Activated B cell treated with CpG ODN at 0.5 μM for 24 hours (primary cell): ENCODE results near the gene PXMP2. TPM values are rescaled to one million over a fixed set of nuclear protein-coding genes. Genes with fewer than 3 reads are reported as not detected.

Experiments used
- ATAC-seq: fragments of 200-7000 bp; cut with Tn5 transposase; one replicate; pipeline ENCODE4 v1.10.0; 2021; ENCODE audit warnings: low read depth, mild to moderate bottlenecking, moderate library complexity
- CTCF ChIA-PET: fragments of 350-600 bp; sonication (Branson Sonifier 250); formaldehyde crosslinking; loops from one replicate; lab custom pipeline; 2021; ENCODE audit warnings: antibody characterized with exemption; lab: Charles Lee
- POLR2A ChIA-PET: fragments of 350-600 bp; sonication (Branson Sonifier 250); formaldehyde crosslinking; loops from one replicate; lab custom pipeline; 2021; ENCODE audit warnings: antibody characterized with exemption; lab: Charles Lee
- DNase-seq: peaks from one replicate; pipeline ENCODE4 v3.0.0; 2022
- H3K27ac Mint-ChIP-seq: one replicate; pipeline ENCODE4 v1.8.0; 2020; ENCODE audit warnings: mixed read lengths
- H3K27me3 Mint-ChIP-seq: one replicate; pipeline ENCODE4 v1.8.0; 2021; ENCODE audit warnings: mixed read lengths
- H3K36me3 Mint-ChIP-seq: one replicate; pipeline ENCODE4 v1.8.0; 2021; ENCODE audit warnings: low read depth, mixed read lengths
- H3K4me1 Mint-ChIP-seq: one replicate; pipeline ENCODE4 v1.8.0; 2021; ENCODE audit warnings: mixed read lengths
- H3K4me3 Mint-ChIP-seq: one replicate; pipeline ENCODE4 v1.8.0; 2020; ENCODE audit warnings: mild to moderate bottlenecking, mixed read lengths
- H3K9me3 Mint-ChIP-seq: one replicate; pipeline ENCODE4 v1.8.0; 2020; ENCODE audit warnings: mixed read lengths
- CTCF ChIP-seq: fragments of 200-600 bp; IDR thresholded peaks from one replicate; pipeline ENCODE4 v1.8.0; 2022; ENCODE audit warnings: antibody characterized with exemption, mild to moderate bottlenecking
- intact Hi-C: fragments of 100-400 bp; cut with micrococcal nuclease; formaldehyde crosslinking; loops from one replicate; pipeline ENCODE4 v1.15.1; 2024
- total RNA-seq: library from RNA; stranded (reverse); gene quantifications from 2 replicates; pipeline ENCODE4 v1.2.3, GENCODE V29; 2022

PXMP2 gene
- total RNA-seq, 1 donor from 2014 or later, result 7.7 TPM

GRCh38 chr12:132711080-132711843, 23.9 kb downstream of the PXMP2 start:
- DNase-seq (no peak), ATAC-seq (no peak)
- peak overlapping the region; percentile 82 for H3K4me3 Mint-ChIP-seq
- CTCF ChIA-PET, result no interaction called here
- H3K27ac Mint-ChIP-seq, result no peak overlapping the region
- TF ChIP-seq CTCF, result no peak
- peaks cover 34% of the 10 kb centered on the region for H3K36me3 Mint-ChIP-seq
- H3K9me3 Mint-ChIP-seq, result peaks cover 10% of the 10 kb centered on the region
- H3K27me3 Mint-ChIP-seq, result no peaks in the 10 kb centered on the region
- POLR2A ChIA-PET, result interaction anchor here (0.7 to 1.8 kb wide), 5 partner anchors 49 to 197 kb away, joined by 3 to 8 read pairs (median 3); partner anchors contain the start of gene GOLGA3
- intact Hi-C loops, result loop anchor here (5.0 kb wide), 1 partner anchor 784 kb away; the partner anchor contains the start of gene PUS1
- peaks cover 33% of the 10 kb centered on the region for H3K4me1 Mint-ChIP-seq

GRCh38 chr12:132713123-132713522, 25.7 kb downstream of the PXMP2 start:
- no peak for TF ChIP-seq CTCF
- POLR2A ChIA-PET, result interaction anchor here (0.7 kb wide), 1 partner anchor 11 kb away, joined by 3 read pairs; no protein-coding TSS in a partner anchor
- Mint-ChIP-seq H3K36me3 (peaks cover 42% of the 10 kb centered on the region), H3K9me3 (peaks cover 4% of the 10 kb centered on the region), H3K4me1 (peaks cover 30% of the 10 kb centered on the region), H3K27me3 (no peaks in the 10 kb centered on the region), H3K4me3 (no peak overlapping the region), H3K27ac (no peak overlapping the region)
- ATAC-seq (no peak), DNase-seq (no peak)
- intact Hi-C loops, result loop anchor here (5.0 kb wide), 1 partner anchor 786 kb away; the partner anchor contains the start of gene PUS1
- CTCF ChIA-PET, result no interaction called here

- ATAC-seq (no peak), DNase-seq (no peak)
- ChIA-PET CTCF (no interaction called here), POLR2A (no interaction called here)
- H3K27ac Mint-ChIP-seq, result no peak overlapping the region
- intact Hi-C loops, result no loop called here
- H3K4me1 Mint-ChIP-seq, result peaks cover 23% of the 10 kb centered on the region
- H3K4me3 Mint-ChIP-seq, result no peak overlapping the region
- peaks cover 53% of the 10 kb centered on the region for H3K36me3 Mint-ChIP-seq
- H3K27me3 Mint-ChIP-seq, result no peaks in the 10 kb centered on the region
- no peak for TF ChIP-seq CTCF
- no peaks in the 10 kb centered on the region for H3K9me3 Mint-ChIP-seq
These were observed 28.5 kb downstream of the PXMP2 start for GRCh38 chr12:132715874-132716273.

GRCh38 chr12:132716356-132716755, 29.0 kb downstream of the PXMP2 start:
- ATAC-seq (no peak), DNase-seq (no peak)
- POLR2A ChIA-PET, result no interaction called here
- no peak overlapping the region for H3K4me3 Mint-ChIP-seq
- TF ChIP-seq CTCF, result no peak
- no peaks in the 10 kb centered on the region for H3K27me3 Mint-ChIP-seq
- no peak overlapping the region for H3K27ac Mint-ChIP-seq
- H3K4me1 Mint-ChIP-seq, result peaks cover 21% of the 10 kb centered on the region
- CTCF ChIA-PET, result no interaction called here
- intact Hi-C loops, result no loop called here
- H3K9me3 Mint-ChIP-seq, result no peaks in the 10 kb centered on the region
- peaks cover 57% of the 10 kb centered on the region for H3K36me3 Mint-ChIP-seq

- TF ChIP-seq CTCF, result no peak
- ATAC-seq (no peak), DNase-seq (no peak)
- ChIA-PET CTCF (no interaction called here), POLR2A (no interaction called here)
- H3K4me1 Mint-ChIP-seq, result peaks cover 16% of the 10 kb centered on the region
- no peak overlapping the region for H3K27ac Mint-ChIP-seq
- H3K36me3 Mint-ChIP-seq, result peaks cover 61% of the 10 kb centered on the region
- no peak overlapping the region for H3K4me3 Mint-ChIP-seq
- no peaks in the 10 kb centered on the region for H3K9me3 Mint-ChIP-seq
- no peaks in the 10 kb centered on the region for H3K27me3 Mint-ChIP-seq
- intact Hi-C loops, result no loop called here
These were observed 29.6 kb downstream of the PXMP2 start for GRCh38 chr12:132717011-132717410.
